HK-2 (cell line): ENCODE data around the gene AP3S2.
"Not testable (repeated sequence)": the region's sequence is repeated elsewhere in the genome, so short reads cannot be mapped to it uniquely, and the experiment has no call there.

Source experiments
- DNase-seq: peaks from one replicate; pipeline ENCODE4 v3.0.0-alpha.2; 2018; ENCODE audit not compliant: unreplicated experiment

Gene AP3S2

DNA sequence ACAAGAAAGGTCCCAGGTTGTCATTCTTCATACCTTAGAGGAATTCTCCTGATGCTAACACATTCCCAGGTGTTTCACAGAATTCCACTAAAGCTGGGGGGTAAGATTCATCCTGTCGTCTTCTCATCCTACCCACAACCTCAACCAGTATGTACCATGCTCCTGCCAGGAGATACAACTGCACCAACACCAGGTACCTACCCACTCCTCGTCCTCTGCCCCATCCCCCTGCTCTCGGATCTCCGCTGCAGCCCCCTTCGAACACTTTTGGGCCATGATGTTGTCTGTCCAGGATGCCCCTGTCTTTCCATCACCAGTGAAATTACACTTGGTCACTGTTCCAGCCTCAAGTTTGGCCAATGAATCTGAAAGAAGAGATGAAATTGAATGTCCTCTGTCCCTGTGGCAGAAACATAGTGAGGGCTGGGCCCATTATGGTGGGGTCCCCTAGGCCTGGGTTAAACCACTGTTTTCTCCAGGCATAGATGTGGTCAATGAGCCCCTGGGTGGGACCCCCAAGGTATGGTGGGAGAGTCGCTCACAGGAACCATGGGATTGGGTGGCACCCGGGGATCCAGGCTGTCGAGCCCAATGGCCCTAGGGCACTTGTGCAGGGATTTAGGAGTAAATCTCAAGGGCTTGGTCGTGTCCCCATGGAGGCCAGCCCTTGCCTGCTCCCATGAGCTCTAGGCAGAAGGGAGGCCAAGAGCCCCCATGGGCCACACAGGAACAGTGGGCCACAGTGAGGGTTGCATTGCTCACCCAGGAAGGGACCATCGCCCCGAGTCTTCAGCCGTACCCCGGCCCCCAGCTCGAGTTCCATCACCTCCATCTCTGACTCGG is 9.4 kb upstream of the AP3S2 start:
- DNase-seq, result no peak

DNA sequence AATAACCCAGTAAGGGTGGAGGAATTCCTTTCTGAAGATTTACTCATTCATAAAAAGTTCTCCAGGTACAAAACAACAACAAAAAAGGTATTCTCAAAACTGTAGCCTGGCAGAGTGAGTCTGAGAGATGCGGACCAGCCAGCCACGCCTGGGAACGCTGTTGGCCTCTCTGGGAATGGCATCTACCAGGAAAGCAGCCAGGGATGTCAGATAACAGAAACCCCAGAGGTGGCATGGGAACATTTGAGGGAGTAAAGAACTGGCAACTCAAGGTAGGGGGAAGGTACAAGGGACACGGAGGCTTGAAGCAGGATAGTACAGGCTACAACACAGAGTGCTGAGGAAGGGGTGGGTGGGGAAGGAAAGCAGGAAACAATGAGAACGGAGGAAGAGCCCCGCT is 7.1 kb upstream of the AP3S2 start:
- no peak for DNase-seq

- no peak for DNase-seq
Observed at GRCh38 chr15:89899951-89900567, 6.3 kb upstream of the AP3S2 start.

GRCh38 chr15:89899295-89899945 is 5.6 kb upstream of the AP3S2 start:
- no peak for DNase-seq

GRCh38 chr15:89898614-89899294 is 5.0 kb upstream of the AP3S2 start:
- peak; percentile 45 for DNase-seq

GRCh38 chr15:89898146-89898545 is 4.4 kb upstream of the AP3S2 start:
- no peak for DNase-seq

GRCh38 chr15:89893027-89893426 is 767 bp downstream of the AP3S2 start:
- no peak for DNase-seq

DNA sequence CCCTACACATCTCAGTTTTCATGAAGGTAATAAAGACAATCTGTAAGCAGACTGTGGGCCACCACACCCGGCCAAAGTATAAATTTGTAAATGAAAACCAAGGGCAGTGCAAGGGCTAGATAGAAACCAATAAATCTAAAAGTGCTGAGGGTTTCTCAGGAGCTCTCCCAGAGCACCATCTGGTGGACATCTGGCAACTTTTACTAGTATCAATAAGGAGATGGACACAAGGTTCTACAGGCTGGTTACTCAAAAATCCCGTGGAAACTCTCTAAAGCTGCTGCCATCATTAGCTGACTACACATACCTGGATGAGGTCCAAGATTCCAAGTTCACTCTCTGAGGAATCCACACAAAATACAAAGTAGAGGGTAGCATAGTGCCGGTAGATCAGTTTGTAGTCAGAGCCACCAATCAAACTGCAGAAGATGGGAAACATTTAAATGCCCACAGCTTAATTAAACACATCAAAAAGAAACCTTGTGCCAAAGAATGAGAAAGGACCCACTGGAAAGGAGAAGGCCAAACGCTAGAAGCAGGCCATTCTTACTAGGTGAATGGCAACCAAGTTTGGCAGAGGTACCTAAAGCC is 5.5 kb downstream of the AP3S2 start:
- DNase-seq, result no peak

- DNase-seq, result no peak
Observed at GRCh38 chr15:89885611-89886010, 8.2 kb downstream of the AP3S2 start.

GRCh38 chr15:89885179-89885578 is 8.6 kb downstream of the AP3S2 start:
- DNase-seq, result not testable (repeated sequence)

- no peak for DNase-seq
Observed at GRCh38 chr15:89883518-89883917, 10.3 kb downstream of the AP3S2 start.

- no peak for DNase-seq
Observed at GRCh38 chr15:89880727-89881126, 13.1 kb downstream of the AP3S2 start.

- DNase-seq, result no peak
Observed at GRCh38 chr15:89878323-89878722, 15.5 kb downstream of the AP3S2 start.

DNA sequence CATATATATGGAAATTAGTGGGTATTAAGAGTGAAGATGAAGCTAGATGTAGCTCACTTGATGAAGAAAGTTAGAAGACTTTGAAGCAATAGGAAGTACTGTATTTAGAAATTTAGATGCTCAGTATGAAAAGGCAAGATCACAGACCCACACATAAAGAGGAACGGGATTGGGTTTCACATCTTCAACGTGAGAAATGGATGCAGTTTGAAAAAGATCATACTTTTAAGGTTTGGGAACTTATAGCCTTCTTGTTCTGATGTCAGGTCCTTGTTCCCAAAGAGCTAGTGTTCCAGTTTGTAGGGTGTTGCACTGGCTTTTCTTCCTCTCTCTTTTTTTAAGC is 16.7 kb downstream of the AP3S2 start:
- no peak for DNase-seq

- DNase-seq, result no peak
Observed at GRCh38 chr15:89876396-89877082, 17.3 kb downstream of the AP3S2 start.

- no peak for DNase-seq
Observed at GRCh38 chr15:89875741-89876140, 18.1 kb downstream of the AP3S2 start.

- DNase-seq, result peak; percentile 72
Observed at GRCh38 chr15:89874926-89875564, 18.7 kb downstream of the AP3S2 start.

DNA sequence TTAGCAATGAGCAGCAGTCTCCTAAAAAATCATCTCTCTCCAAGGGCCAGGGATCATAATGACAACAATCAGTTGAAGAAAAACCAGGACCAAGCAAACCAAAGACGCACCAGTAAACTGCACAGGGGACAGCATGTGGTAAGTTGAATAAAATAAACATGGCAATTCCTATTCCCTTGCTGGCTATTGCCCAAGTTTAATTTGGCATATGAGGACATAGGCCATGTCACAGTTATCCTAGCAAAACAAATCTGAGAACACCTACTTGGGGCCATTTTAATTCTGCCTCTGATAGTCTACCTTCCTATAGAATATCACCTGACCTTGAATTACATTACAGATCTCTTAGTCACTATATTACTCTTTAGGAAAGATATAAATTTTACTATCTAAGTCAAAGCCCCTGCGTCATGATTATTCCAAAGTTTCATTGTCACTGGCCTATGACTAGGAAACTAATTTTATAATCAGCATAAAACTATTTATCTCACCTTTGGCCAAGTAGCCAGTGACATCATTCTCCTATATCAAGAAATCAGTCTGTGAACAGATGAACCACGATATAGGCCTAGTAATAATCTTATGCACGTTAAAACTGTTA is 23.0 kb downstream of the AP3S2 start:
- no peak for DNase-seq

GRCh38 chr15:89870006-89870405 is 23.8 kb downstream of the AP3S2 start:
- DNase-seq, result no peak

GRCh38 chr15:89869490-89869889 is 24.3 kb downstream of the AP3S2 start:
- not testable (repeated sequence) for DNase-seq
